MM.1S (cell line): Measurements from ENCODE around the gene ACSL6.

Experiments used
- CTCF ChIP-seq: fragments of 300-600 bp; sonication (generic); IDR thresholded peaks from 2 replicates; pipeline ENCODE4 v1.5.1; 2016; ENCODE audit warnings: antibody characterized with exemption, low read length, mixed read lengths
- EZH2 ChIP-seq: fragments of 300-600 bp; sonication (generic); optimal IDR thresholded peaks from 2 replicates; pipeline ENCODE3; 2017; ENCODE audit warnings: low read depth, mild to moderate bottlenecking, antibody characterized with exemption, low read length, mixed read lengths

GRCh38 chr5:132049093-132049492 is 37.6 kb upstream of the ACSL6 start:
- TF ChIP-seq EZH2 (no peak), CTCF (no peak)
